Measurements from ENCODE around the gene GLT6D1. TPM values are rescaled to one million over a fixed set of nuclear protein-coding genes. Genes with fewer than 3 reads are reported as not detected.

GLT6D1 gene
- total RNA-seq, 1 experiment from 2014 or later, result not detected

DNA sequence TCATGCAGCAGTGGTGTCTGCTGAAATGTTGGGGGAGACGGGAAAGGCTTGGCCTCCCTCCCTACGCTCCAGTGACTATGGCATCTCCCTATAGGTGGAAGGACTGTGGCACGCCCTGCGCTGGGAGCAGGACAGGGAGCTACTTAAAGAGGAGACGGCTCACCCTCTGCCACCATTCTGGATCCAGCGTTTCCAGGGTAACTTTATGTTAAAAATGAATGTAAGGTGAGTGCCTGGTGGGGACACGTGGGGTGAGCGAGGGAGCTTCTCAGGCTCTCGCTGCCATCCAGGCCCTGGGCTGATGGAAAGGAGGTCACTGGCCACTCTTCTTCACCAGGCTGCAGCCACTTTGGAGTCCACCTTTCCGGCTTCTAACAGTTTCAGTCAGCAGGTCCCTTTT is 62.1 kb downstream of the GLT6D1 start:
- Mint-ChIP-seq H3K4me1 (ENCODE audit: low read depth, unreplicated experiment) (no peaks in the 10 kb centered on the region), H3K36me3 (ENCODE audit: insufficient read depth, unreplicated experiment) (no peaks in the 10 kb centered on the region), H3K27me3 (ENCODE audit: unreplicated experiment) (peaks cover 13% of the 10 kb centered on the region), H3K27ac (ENCODE audit: unreplicated experiment) (no peak overlapping the region), H3K9me3 (ENCODE audit: low read depth, unreplicated experiment) (no peaks in the 10 kb centered on the region), H3K4me3 (ENCODE audit: low read depth, unreplicated experiment) (no peak overlapping the region)
- intact Hi-C loops (cut with micrococcal nuclease; ENCODE audit: unreplicated experiment), result no loop called here
- no peak for DNase-seq
- TF ChIP-seq, protein P1, sequence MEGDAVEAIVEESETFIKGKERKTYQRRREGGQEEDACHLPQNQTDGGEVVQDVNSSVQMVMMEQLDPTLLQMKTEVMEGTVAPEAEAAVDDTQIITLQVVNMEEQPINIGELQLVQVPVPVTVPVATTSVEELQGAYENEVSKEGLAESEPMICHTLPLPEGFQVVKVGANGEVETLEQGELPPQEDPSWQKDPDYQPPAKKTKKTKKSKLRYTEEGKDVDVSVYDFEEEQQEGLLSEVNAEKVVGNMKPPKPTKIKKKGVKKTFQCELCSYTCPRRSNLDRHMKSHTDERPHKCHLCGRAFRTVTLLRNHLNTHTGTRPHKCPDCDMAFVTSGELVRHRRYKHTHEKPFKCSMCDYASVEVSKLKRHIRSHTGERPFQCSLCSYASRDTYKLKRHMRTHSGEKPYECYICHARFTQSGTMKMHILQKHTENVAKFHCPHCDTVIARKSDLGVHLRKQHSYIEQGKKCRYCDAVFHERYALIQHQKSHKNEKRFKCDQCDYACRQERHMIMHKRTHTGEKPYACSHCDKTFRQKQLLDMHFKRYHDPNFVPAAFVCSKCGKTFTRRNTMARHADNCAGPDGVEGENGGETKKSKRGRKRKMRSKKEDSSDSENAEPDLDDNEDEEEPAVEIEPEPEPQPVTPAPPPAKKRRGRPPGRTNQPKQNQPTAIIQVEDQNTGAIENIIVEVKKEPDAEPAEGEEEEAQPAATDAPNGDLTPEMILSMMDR (IDR thresholded peaks at IDR 0.05; ENCODE audit: unreplicated experiment), result no peak
- BruUV-seq (replicated peaks), result no TSS peak
- CTCF ChIA-PET, result no interaction called here

DNA sequence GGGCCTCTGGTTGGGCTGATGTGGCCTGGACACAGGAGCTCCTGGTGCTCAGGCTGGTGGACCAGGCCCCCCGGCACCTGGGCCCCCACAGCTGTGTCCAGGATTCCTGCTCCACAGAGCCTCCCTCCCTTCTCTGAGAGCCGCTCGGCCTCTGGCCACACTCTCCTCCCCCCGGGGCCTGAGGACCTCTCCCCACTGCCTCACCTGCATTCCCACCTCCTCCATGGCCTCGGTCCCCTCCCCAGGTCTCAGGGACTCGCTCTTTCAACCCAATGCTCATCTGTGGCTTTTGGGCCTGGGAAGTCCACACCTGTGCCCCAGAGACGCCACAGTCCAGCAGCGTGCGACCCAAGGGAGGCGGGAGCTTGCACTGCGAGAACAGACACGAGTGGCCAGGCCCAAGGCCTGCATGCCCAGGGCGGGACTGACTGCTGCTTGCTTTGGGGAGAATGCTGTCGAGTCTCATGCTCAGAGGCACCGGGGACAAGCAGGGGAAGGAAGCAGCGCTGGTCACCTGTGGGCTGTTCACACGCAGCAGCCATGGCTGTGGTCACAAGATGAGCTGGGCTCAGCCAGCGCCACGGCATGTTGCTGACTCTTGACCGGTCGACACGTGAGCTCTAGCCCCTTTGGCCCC is 63.2 kb downstream of the GLT6D1 start:
- peaks cover 1% of the 10 kb centered on the region for H3K27me3 Mint-ChIP-seq (ENCODE audit: unreplicated experiment)
- DNase-seq, result no peak
- no peaks in the 10 kb centered on the region for H3K9me3 Mint-ChIP-seq (ENCODE audit: low read depth, unreplicated experiment)
- H3K4me1 Mint-ChIP-seq (ENCODE audit: low read depth, unreplicated experiment), result no peaks in the 10 kb centered on the region
- intact Hi-C loops (cut with micrococcal nuclease; ENCODE audit: unreplicated experiment), result no loop called here
- H3K36me3 Mint-ChIP-seq (ENCODE audit: insufficient read depth, unreplicated experiment), result no peaks in the 10 kb centered on the region
- TF ChIP-seq, protein P1 (IDR thresholded peaks at IDR 0.05; ENCODE audit: unreplicated experiment), result no peak
- no peak overlapping the region for H3K4me3 Mint-ChIP-seq (ENCODE audit: low read depth, unreplicated experiment)
- CTCF ChIA-PET, result no interaction called here
- BruUV-seq (replicated peaks), result no TSS peak
- H3K27ac Mint-ChIP-seq (ENCODE audit: unreplicated experiment), result no peak overlapping the region

DNA sequence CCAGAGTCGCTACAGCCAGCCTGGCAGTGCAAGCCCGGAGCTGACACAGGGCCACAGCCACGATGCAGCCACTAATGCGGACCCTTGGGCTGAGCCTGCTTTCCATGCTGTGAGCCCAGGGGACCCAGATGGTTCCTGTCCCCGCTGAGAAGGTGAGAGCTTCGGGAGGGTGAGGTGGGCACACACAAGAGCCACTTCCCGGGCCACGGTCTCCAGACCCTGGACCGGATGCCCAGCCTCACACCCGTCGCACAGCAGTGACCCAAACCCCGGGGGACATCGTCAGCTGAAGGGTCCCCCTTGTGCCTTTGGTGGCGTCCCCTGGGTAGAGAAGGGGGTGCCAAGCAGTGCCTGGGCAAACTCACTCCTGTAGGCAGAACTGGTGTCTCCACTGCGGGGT is 64.4 kb downstream of the GLT6D1 start:
- Mint-ChIP-seq H3K9me3 (ENCODE audit: low read depth, unreplicated experiment) (no peaks in the 10 kb centered on the region), H3K36me3 (ENCODE audit: insufficient read depth, unreplicated experiment) (no peaks in the 10 kb centered on the region), H3K27me3 (ENCODE audit: unreplicated experiment) (no peaks in the 10 kb centered on the region), H3K4me3 (ENCODE audit: low read depth, unreplicated experiment) (no peak overlapping the region), H3K27ac (ENCODE audit: unreplicated experiment) (no peak overlapping the region), H3K4me1 (ENCODE audit: low read depth, unreplicated experiment) (no peaks in the 10 kb centered on the region)
- DNase-seq, result no peak
- no TSS peak for BruUV-seq (replicated peaks)
- CTCF ChIA-PET, result no interaction called here
- intact Hi-C loops (cut with micrococcal nuclease; ENCODE audit: unreplicated experiment), result no loop called here
- TF ChIP-seq, protein P1 (IDR thresholded peaks at IDR 0.05; ENCODE audit: unreplicated experiment), result no peak

DNA sequence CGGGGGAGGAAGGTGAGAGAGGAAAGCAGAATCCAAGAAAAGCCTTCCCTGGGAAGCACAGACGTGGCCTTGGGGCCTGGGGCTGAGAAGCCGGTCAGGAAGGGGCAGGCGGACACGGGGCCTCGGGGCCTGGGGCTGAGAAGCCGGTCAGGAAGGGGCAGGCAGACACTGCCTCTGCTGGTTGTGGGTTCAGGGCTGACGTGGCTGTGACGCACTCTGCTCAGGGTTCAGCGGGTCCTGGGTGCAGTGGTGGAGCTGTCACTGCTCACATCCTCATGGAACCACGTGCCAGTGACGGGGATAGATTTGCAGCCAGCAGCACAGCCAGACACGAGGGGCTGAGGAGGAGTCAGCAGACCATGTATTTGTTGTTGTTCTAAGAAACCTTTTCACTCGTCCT is 65.0 kb downstream of the GLT6D1 start:
- peaks cover 5% of the 10 kb centered on the region for H3K27me3 Mint-ChIP-seq (ENCODE audit: unreplicated experiment)
- H3K9me3 Mint-ChIP-seq (ENCODE audit: low read depth, unreplicated experiment), result no peaks in the 10 kb centered on the region
- no peaks in the 10 kb centered on the region for H3K4me1 Mint-ChIP-seq (ENCODE audit: low read depth, unreplicated experiment)
- no peak overlapping the region for H3K27ac Mint-ChIP-seq (ENCODE audit: unreplicated experiment)
- CTCF ChIA-PET, result no interaction called here
- BruUV-seq (replicated peaks), result no TSS peak
- no peaks in the 10 kb centered on the region for H3K36me3 Mint-ChIP-seq (ENCODE audit: insufficient read depth, unreplicated experiment)
- no peak for DNase-seq
- TF ChIP-seq, protein P1 (IDR thresholded peaks at IDR 0.05; ENCODE audit: unreplicated experiment), result no peak
- no peak overlapping the region for H3K4me3 Mint-ChIP-seq (ENCODE audit: low read depth, unreplicated experiment)
- intact Hi-C loops (cut with micrococcal nuclease; ENCODE audit: unreplicated experiment), result no loop called here

Other genes starting within 250 kb of the GLT6D1 start
- 32.1 and 35.1 TPM in 2 replicates for gene PPP1R26, start 159.8 kb downstream of the GLT6D1 start, total RNA-seq (2022)
- gene MRPS2, start 138.9 kb downstream of the GLT6D1 start, total RNA-seq (2022), result 31.9 and 37.7 TPM in 2 replicates
- gene LCN1, start 118.1 kb downstream of the GLT6D1 start, total RNA-seq (2022), result not detected in 2 replicates
- gene OBP2A, start 93.4 kb downstream of the GLT6D1 start, total RNA-seq (2022), result not detected in 2 replicates
- 0.45 TPM in 1 of 2 replicates, not detected in the other for gene PAEP, start 77.8 kb downstream of the GLT6D1 start, total RNA-seq (2022)
- gene LCN9, start 23.8 kb upstream of the GLT6D1 start, total RNA-seq (2022), result not detected in 2 replicates
- not detected in 2 replicates for gene SOHLH1, start 59.9 kb upstream of the GLT6D1 start, total RNA-seq (2022)
- not detected in 2 replicates for gene KCNT1, start 62.6 kb upstream of the GLT6D1 start, total RNA-seq (2022)

Data from Calu3 (cell line).